Stimulated activated CD8-positive, alpha-beta memory T cell treated with anti-CD3 and anti-CD28 coated beads, Interleukin-4, amount 100 ng/mL, for 1 hour (primary cell): Measurements from ENCODE around the gene MBD6.
"Not testable (repeated sequence)": the region's sequence is repeated elsewhere in the genome, so short reads cannot be mapped to it uniquely, and the experiment has no call there.

ENCODE experiments used
- DNase-seq, 2 donors: peaks; one replicate each; pipeline ENCODE4 v3.0.0-alpha.2; 2020; ENCODE audit warnings: low read depth in 2 of 2, low spot score in 1 of 2

MBD6 gene

DNA sequence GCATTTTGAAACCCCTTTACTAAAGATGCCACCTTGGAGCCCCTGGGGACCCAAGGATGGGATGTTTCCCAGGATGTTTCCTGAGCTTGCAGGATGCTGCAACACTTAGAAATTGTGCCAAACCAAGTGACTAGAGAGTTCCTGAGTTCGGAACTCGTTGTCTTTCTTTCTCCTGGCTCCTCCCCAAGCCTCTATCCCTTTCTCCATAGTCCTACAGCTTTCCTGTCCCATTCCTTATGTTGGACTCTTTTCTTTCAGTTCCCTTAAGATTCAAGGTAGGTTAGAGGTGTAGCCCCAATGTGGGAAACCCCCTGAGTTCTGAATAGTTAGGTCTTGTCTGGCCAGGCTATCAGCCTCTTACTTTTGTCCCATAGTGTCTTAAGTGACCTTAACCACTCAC is 25.9 kb downstream of the MBD6 start:
- DNase-seq, result no peak

DNA sequence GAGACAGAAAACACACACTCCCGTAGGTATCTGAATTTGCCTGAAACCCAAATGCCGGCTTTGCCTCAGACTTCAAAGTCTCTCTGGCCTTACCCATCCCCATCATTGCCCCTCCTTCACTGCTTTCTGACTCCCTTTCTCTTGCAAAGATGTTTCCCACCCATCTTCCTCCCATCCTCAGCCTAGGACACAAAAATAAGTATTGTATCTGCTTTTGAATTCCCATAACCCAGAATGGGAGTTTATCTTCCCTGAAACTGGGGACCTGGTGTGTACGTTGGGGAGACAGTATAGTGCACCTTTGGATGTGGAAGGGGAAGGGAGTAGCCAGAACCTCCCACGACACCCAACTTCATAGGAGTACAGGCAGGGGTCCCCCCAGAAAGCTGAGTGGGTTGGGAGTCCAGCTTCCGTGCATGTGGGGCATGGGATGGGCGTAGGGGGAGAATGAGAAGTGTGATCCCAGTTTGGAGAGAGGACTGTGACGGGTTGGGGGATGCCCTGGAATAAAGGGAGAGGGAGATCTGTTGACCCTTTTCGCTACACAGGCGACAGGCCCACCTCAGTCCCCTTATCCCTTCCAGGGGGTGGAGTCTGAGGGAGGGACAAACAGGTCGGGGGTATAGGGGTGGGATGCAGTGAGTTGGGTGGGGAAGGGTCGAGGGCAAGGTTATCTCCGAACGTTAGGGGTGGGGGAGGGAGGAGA is 26.7 kb downstream of the MBD6 start:
- DNase-seq, result no peak

DNA sequence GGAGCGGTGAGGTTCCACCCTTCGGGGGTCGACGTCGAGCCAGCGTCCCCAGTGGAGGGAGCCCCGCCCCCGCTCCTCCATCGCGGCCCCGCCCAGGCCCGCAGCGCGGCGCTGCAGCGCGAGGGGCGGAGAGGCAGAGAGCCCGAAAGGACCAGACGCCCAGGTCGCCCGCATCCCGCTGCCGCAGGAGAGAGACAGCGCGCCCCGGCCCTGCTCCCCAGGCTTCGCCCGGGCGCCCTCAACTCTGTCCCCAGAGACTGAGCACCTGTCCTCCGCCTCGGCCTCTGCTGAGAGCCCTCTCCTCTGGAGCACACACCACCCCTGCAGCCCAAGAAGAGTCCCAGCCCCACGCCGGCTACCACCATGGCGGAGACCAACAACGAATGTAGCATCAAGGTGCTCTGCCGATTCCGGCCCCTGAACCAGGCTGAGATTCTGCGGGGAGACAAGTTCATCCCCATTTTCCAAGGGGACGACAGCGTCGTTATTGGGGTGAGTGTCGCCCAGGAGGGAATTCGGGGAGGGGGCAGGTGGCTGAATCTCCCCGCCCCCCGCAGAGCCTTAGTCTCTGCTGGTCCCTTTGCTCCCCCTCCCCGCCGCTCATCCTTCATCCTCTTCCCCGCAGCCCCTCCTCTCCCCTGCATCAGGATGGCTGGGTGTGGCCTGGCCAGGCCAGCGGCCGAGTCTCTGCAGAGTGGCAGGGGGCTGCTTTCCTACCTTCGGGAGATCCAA is 27.5 kb downstream of the MBD6 start, which contains the start of gene KIF5A:
TSS of gene KIF5A (plus strand) at position 136 of the 732 bp plus-strand sequence. CDS start at position 364, 228 bp downstream.
- DNase-seq, result no peak

DNA sequence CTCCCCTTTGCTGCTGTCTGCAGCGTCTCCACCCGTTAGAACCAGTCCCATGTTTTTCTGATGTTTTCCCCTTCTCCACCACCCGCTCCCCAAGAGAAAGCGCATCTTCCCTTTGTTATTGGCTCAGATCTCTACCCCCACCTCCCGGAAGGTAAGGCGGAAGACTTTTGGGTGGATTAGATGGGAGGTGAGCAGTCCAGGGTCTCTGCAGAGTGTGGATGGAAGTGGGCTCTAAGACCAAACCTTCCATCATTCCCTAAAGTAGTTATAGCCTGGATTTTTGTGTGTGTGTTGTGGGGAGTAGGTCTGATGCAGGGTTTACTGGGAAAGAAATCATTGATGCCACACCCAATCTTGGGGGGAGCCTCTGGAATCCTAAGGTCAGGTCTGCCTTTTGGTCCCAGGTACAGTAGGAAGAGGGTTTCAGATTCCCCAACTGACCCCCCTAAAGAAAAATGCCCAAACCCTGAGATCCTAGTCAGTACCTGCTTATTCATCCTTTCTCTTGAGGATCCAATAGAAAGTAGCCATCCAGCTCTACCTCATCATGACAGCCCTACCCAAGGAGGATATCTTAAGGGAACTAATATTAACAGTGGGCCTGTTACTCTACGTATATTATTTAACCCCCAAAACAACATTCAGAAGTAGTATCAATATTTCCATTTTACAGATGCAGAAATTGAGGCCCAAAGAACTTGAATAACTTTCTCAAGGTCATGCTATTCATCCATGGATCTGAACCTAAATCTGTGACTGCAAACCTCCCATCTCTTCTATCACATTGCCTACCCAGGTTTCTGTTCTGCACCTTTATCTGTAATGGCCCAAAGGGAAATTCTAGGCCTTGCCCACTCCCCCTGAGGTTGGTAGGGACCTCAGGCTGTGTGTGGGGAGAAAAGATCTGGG is 28.3 kb downstream of the MBD6 start:
- no peak for DNase-seq

DNA sequence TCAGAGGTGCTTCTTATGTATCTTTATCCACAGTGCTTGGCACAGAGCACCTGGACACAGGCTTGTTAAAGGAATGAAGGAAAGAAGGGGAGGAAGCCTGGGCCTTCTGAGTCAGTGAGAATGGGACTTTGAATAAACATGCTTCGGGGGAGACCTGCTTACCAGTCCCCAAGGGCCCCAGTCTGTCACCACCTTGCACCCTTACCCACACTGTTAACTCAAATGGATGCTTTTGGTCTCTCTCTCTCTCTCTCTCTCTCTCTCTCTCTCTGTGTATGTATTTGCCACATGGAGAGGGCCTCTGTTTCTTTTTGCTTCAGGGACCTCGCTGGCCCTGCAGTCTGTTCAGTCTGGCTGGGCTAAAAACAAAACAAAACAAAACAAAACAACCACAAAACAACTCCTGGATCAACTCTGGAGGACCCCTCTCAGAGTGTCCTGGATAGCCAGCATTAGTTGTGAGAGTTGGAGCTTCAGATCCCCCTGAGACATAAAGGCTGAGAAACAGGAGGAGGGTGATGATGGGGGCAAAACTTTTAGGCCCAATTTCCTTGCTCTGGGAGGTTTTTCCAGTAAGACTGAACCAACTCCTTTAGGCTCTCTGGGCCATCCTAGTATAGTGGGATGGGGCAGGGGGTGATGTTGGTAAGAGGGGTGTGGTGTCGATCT is 29.1 kb downstream of the MBD6 start:
- no peak for DNase-seq

DNA sequence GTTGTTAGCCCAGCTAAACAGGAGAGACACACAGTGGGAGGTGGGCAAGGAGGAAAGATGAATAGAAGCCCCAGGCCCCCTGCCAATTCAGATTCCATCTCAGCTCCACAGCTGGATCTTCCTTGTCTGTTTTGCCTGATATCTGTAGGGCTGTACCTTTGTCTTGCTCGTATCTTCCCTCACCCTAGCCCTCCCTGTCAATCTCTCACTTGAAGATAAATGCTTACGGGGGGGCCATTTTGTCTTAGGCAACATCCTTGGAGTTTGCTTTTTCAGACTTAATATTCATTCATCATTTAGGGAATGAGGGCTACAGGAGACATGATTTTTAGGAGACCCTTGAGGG is 29.7 kb downstream of the MBD6 start:
- no peak for DNase-seq

DNA sequence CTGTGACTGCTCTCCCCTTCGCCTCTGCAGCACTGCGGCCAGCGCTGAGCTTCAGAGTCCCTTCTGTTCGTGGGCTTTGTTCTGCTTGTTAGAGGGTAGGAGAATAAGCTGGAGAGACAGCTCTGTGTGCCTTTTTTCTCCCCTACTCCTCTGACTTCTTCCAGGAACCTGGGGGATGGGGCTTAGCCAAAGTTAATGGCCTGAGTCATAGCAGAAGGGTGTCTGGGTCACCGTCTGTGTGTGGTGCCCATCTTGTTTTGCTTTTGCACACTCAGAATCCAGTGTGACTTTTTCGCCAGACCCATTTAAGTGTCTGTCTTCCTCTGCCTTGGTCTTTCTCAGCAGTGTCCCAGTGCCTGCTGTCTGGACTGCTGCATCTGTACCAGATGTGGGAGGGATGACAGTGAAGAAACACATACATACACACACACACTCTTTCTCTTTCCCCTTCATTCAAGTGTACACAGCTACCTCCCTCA is 30.2 kb downstream of the MBD6 start:
- DNase-seq, result no peak

DNA sequence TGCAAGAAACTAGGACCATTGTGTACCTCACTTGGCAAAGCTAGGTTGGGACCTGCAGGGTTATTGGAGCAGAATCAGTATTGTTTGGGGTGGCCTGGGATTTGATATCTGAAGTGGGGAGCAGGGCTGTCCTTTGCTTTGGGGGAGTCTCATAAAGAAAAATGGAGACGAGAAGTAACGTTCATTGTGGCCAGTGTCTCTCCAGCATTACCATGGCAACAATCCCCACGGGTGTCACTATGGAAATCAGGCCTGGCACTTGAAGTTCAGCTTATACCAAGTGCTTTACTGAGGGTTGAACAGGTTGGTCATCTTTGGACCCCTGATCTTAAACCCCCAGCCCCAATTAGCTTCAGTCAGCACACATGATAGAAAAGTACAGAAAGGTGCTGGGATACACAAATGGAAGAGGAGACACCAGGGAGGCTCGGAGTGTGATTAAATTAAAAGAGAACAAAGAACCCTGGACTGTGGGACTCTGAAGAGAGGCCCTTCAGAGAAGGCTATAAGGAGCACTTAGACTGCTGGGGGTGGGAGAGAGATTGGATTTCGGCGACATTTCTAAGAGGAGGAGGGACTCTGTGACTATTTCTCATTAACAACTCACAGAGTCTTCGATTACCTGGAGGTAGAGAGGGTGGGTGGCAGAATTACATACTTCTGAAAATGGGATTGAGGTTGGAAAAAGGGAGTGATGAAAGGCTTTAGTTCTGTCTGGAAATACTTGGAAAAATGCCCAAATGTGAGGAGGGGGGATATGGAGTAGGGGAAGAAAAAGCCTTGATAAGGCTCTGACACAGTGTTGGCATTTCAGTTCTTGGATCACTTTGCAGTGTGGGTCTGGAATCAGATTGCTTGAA is 30.9 kb downstream of the MBD6 start:
- no peak for DNase-seq

DNA sequence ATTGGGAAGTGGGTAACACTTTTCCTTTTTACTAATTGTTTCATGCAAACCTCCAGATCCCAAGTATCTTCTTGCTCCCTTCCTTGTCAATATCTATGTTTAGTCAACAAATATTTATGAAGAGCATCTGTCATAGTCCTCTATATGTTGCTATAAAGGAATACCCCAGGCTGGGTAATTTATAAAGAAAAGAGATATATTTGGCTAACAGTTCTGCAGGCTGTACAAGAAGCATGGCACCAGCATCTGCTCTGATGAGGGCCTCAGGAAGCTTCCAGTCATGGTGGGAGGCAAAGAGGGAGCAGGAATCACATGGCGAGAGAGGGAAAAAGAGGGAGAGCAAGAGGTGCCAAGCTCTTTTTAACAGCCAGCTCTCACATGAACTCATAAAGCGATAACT is 31.8 kb downstream of the MBD6 start:
- no peak for DNase-seq

DNA sequence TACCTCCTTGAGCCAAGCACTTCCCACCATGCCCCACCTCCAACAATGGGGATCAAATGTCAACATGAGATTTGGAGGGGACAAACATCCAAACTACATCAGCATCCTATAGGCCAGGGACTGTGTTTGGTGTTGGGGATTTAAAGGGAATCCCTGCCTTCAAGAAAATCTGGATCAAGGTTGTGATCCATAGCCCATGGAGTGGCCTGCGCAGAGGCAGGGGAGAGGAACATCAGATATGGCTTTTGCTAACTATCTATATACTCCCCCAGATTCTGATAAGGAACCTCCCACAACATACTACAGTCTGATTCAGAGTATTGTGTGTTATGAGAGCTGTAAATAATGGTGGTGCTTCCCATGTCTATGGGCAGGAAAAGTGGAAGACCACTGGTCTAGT is 32.3 kb downstream of the MBD6 start:
- no peak for DNase-seq

DNA sequence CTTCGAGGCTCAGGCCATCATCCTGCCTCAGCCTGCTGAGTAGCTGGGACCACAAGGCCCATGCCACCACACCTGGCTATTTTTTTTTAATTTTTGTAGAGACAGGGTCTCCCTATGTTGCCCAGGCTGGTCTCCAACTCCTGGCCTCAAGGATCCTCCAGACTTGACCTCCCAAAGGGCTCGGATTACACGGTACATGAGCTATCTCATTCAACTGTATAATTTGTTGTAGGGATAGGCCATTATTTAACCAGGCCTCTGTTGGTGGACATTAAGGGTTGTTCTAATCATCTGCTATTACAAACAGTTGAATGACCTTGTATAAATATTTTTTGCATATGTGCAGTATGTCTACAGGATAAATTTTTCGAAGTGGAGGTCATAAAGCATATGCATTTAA is 36.2 kb downstream of the MBD6 start:
- no peak for DNase-seq

DNA sequence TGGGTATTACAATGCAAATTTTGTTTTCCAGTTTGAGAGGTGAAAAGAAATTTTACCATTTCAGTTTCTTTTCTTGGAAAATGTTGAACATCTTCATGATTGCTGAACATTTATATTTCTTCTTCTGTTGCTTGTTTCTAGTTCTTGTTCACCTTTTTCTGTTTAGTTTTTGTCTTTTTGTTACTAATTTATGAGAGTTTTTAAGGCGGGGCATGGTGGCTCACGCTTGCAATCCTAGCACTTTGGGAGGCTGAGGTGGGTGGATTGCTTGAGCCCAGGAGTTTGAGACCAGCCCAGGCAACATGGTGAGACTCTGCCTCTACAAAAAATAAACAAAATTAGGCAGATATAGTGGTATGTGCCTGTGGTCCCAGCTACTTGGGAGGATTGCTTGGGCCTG is 37.9 kb downstream of the MBD6 start:
- no peak for DNase-seq

DNA sequence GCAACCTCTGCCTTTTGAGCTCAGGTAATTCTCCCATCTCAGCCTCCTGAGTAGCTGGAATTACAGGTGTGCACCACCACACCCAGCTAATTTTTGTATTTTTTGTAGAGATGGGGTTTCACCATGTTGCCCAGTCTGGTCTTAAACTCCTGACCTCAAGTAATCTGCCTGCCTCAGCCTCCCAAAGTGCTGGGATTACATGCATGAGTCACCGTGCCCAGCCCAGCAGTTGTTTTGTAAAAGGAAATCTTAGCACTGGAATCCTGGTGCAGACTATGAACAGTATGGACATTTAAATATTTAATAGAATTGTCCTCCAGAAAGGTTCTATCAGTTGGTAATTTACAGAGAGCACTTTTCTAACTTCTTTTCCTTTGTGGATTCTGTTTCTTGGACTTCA is 38.5 kb downstream of the MBD6 start:
- not testable (repeated sequence) for DNase-seq

DNA sequence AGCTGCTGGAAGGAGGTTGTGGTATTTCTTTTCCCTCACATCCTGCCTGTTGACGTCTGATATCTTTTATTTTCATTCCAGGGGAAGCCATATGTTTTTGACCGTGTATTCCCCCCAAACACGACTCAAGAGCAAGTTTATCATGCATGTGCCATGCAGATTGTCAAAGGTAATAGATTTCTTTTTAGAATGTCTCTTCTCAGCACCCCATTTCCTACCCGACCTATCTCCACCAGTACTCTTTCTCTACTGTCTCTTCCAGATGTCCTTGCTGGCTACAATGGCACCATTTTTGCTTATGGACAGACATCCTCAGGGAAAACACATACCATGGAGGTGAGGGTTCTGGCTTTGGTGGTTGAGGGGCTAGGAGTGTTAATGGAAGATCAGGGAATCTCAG is 40.7 kb downstream of the MBD6 start:
- DNase-seq, result no peak

DNA sequence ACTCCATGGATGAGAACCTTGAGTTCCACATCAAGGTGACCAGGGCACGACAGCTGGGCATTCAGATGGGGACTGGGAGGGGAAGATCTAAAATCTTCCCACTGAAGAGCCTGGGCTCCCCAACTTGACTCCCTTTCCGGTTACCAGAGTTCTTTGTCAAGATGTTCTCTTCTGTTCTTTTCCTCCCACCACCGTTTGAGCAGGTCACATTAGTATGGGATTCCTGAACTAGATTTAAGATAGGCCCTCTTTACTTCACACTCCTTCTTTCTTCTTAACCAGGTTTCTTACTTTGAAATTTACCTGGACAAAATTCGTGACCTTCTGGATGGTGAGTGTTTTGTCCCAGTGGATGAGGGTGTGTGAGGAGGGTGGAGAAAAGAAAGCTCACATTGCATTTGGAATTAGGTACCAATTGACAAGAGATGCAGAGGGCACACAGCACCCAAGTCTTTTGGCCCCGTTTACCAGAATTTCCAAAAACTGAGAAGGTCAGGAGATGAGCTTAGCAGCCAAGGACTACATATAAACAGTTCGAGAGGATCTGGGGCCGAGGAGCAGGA is 41.6 kb downstream of the MBD6 start:
- no peak for DNase-seq

DNA sequence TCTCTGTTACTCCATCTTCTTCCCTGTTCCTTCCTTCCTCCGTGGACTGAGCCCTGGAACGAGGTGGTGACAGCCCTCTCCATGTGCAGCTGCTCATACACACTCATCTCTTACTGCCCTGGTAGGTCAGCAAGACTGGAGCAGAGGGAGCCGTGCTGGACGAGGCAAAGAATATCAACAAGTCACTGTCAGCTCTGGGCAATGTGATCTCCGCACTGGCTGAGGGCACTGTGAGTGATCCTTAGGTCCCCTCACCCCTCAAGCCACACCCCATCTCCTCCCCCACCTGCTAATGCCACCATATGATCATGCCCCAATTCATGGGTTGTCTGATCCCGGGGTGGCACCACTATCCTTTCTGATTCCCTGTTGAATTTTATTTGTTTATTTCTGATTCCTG is 46.2 kb downstream of the MBD6 start:
- DNase-seq, result no peak

DNA sequence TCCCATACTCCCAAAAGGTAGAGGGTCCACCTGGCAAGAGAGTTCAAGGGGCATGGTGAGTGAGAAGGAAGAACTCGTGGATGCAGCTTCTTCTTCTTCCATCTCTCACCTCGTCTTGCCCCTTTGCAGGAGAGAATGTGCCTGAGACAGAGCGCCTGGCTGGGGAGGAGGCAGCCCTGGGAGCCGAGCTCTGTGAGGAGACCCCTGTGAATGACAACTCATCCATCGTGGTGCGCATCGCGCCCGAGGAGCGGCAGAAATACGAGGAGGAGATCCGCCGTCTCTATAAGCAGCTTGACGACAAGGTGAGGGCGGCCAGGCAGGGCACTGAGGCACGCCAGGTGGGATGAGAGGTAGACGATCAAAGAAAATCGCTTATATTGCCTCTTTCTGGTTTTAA is 47.2 kb downstream of the MBD6 start:
- DNase-seq, result no peak

DNA sequence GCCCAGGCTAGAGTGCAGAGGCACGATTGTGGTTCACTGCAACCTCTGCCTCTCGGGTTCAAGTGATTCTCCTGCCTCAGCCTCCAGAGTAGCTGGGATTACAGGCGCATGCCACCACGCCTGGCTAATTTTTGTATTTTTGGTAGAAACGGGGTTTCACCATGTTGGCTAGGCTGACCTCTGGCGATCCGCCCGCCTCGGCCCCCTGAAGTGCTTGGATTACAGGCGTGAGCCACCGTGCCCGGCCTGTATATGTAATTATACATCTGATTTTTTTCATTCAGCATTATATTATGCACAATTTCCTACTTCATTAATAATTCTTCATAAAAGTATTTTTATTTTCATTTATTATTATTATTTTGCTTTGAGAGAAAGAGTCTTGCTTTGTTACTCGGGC is 47.8 kb downstream of the MBD6 start:
- not testable (repeated sequence) for DNase-seq

DNA sequence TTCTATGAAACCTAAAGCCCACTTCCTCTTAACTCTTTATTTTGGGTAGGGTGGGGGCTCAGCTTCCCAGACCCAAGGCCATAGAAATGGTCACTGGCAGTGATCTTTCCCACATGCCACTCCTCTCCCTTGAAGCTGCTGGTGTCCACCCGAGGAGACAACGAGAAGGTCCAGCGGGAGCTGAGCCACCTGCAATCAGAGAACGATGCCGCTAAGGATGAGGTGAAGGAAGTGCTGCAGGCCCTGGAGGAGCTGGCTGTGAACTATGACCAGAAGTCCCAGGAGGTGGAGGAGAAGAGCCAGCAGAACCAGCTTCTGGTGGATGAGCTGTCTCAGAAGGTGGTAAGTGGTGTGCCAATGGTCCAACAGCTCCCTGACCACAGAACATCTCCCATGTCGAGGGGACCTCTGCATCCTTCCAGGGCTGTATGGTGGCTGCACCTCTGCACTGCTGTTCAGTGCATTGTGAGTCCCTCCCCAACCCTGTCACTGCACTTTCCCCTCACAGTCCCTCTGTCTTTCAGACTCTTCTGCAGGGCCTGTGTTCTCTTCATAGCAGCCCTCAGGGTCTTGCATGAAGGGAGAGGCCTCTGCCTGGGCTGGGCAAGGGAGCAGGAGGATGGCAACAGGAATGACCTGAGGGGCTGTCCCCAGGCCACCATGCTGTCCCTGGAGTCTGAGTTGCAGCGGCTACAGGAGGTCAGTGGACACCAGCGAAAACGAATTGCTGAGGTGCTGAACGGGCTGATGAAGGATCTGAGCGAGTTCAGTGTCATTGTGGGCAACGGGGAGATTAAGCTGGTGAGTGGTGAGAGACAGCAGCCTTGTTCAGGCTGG is 49.5 kb downstream of the MBD6 start:
- no peak for DNase-seq
